Caki2 (cell line): ENCODE measurements around the gene ISCA2. TPM values are rescaled to one million over a fixed set of nuclear protein-coding genes. Genes with fewer than 3 reads are reported as not detected.

Source experiments
- DNase-seq: peaks from one replicate; pipeline ENCODE4 v3.0.0-alpha.2; 2015; ENCODE audit warnings: low read depth
- in situ Hi-C: cut with HindIII; loops from 2 replicates; pipeline ENCODE4 v1.10.0; 2016; ENCODE audit warnings: low sequenced_read_pairs, low pct_unique_long_range_greater_than_20kb, mixed read lengths
- total RNA-seq: library from RNA; depleted of rRNA; stranded (reverse); fragments of >200 nt; shearing (Covaris generic); gene quantifications from 2 replicates; pipeline ENCODE4 v1.2.3, GENCODE V29; 2014; ENCODE audit warnings: low replicate concordance

ISCA2 gene
- total RNA-seq, 1 experiment from 2014 or later: 40.9 TPM

DNA sequence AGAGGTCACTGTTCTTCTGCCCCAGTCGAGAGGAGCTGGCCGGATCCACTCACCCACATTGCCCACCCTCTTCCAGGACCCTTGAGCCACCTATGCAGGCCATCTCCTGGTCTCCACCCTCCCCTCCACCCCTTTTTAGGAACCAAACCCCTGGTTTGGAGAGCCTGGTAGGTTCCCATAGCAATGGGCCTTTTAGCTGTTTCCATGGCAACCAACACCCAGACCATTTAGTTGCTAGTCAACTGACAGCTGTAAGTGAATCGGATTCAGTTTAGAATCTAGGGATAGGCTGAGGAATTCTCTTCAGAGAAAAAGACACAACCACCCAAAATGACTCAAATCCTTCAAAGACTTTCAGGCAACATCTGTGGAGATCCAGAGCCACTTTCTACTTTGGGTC is 17.0 kb upstream of the ISCA2 start:
- no peak for DNase-seq
- in situ Hi-C loops: loop anchor here (25.0 kb wide), 1 partner anchor 114 kb away; no protein-coding TSS in a partner anchor

DNA sequence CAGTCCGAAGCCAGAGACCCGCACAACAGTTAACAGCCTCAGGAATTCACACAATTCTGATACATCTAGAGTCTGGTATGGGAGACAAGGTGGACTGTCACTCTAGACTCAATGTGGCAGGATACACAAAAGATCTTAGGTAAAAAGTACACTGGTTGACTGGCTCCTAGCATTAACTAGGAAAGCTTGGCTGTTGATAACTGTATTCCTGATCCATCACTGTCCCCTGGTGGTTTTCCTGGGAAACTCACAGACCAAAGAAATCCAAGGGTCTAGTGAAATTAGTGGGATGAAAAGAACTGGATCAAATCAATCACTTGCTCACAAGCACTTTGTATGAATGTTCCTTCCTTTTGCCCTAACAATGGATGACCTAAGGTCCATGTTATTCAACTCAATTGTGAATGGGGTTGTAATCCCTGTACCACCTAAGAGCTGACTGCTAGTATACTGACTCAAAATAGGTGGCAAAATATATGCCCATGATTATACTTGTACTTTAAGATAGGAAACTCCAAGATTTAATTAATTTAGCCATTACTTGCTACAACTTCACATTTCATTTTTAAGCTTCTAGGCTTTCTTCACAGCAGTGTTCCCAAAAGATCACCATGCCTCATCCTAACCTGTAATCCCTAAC is 14.4 kb upstream of the ISCA2 start:
- in situ Hi-C loops: loop anchor here (25.0 kb wide), 1 partner anchor 117 kb away; no protein-coding TSS in a partner anchor
- DNase-seq: peak; percentile 11

- DNase-seq: no peak
- in situ Hi-C loops: loop anchor here (25.0 kb wide), 1 partner anchor 118 kb away; no protein-coding TSS in a partner anchor
These were observed 13.5 kb upstream of the ISCA2 start for GRCh38 chr14:74480046-74480445.

DNA sequence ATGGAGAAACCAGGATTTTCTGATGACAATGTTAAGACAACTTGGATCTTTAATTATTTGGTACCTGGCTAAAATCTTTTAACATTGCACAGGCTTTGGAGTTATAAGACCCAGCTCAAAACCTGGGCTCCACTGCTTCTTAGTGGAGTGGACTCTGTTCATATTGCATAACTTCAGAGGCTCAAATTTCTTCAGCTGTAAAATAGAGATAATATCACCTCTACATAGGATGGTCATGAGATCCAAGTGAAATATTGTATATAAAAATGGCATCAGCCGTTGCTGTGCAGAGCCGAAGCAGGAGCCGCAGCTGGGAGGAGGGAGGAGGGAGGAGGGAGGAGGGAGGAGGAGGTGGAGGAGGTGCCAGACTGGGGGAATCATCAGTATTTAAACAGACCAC is 11.0 kb upstream of the ISCA2 start:
- DNase-seq: no peak
- in situ Hi-C loops: loop anchor here (25.0 kb wide), 1 partner anchor 120 kb away; no protein-coding TSS in a partner anchor

DNA sequence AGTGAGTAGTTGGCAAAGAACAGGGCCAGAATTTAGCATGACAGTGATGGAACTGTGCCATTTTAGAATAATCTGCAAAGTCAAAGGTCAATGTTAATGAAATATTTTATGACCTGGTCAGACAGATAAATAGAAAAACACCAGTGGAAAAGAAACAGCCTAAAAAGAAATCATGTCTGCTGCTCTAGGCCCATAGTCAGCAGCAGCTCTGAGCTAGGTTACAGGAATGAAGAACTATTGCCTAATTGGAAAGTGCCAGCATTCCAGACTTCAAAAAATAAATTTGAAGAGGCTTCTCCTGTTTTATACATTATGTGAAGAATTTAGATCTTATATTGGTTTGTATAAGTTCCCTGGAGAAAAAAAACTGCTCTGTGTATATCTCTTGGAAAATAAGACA is 10.2 kb upstream of the ISCA2 start:
- in situ Hi-C loops: loop anchor here (25.0 kb wide), 1 partner anchor 121 kb away; no protein-coding TSS in a partner anchor

GRCh38 chr14:74486164-74486563 is 7.4 kb upstream of the ISCA2 start:
- in situ Hi-C loops: loop anchor here (25.0 kb wide), 1 partner anchor 124 kb away; no protein-coding TSS in a partner anchor

More for the DNA sequence above, 10.2 kb upstream of the ISCA2 start:
- no peak for DNase-seq

DNA sequence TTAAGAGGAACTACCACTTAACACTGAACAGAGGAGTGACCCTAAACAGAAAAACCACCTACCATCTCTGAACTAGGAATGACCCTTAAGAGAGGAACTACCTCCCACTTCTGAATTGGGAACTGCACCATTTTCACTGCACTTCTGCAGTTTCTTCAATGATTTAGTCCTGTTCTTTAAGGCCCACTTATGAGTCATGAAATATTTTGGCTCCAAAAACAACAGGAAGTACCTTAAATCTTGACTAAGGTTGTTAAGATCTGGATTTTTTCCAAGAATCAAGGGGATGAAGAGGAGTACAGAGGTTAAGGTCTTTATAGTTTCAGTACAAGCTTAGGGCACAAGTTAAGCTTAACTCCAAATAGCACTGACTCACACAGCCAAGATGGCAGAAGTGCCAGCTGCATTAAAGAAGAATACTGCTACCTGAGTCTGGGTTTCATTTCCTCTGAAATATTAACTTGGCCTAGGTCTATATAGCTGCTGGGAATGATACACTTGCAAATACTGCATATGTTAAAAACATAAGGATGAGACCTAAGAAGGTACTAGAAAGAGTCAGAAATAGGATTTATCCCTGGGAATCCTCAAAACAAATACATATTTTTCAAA is 4.7 kb upstream of the ISCA2 start:
- DNase-seq: peak; percentile 67
- in situ Hi-C loops: loop anchor here (25.0 kb wide), 1 partner anchor 127 kb away; no protein-coding TSS in a partner anchor

More at GRCh38 chr14:74486164-74486563, 7.4 kb upstream of the ISCA2 start:
- no peak for DNase-seq

- in situ Hi-C loops: loop anchor here (25.0 kb wide), 1 partner anchor 128 kb away; no protein-coding TSS in a partner anchor
- no peak for DNase-seq
These were observed 3.1 kb upstream of the ISCA2 start for GRCh38 chr14:74490486-74490885.

DNA sequence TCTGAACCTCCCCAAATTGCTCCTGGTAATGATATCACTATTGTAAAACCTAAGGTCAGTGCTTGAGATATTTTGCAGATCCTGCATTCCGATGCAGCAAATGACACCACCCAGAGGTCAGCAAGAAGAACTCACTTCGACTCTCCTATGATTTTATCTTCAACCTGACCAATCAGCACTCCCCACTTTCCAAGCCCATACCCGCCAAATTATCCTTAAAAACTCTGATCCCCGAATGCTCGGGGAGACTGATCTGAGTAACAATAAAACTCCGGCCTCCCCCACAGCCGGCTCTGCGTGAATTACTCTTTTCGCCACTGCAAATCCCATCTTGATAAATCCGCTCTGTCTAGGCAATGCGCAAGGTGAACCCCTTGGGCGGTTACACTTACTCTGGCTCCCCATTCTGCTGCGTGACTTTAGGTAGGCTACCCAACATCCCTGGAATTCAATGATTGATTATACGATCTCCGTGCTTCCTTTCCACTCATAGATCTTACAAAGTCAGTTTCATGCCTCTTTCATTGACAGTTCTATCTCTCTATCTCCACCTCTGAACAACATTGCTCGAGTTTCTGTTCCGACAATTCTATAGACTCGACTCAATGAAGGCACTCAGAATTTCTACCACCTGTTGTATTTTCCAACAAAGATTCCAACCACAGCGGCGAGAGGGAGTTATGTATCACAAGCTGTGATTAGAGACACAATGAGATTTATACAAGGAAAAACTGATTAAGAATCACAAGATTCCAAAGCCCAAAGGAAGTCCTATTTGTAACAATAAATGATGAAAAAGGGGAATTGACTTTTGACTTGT is 1.4 kb upstream of the ISCA2 start:
- in situ Hi-C loops: loop anchor here (25.0 kb wide), 1 partner anchor 130 kb away; no protein-coding TSS in a partner anchor
- DNase-seq: peak; percentile 27

- in situ Hi-C loops: loop anchor here (25.0 kb wide), 1 partner anchor 131 kb away; no protein-coding TSS in a partner anchor
- no peak for DNase-seq
These were observed 706 bp upstream of the ISCA2 start, which contains the start of gene NPC2 for GRCh38 chr14:74492776-74493342. NPC2 (minus strand) TSS chr14:74493305; CDS start chr14:74493274, 31 bp downstream.

DNA sequence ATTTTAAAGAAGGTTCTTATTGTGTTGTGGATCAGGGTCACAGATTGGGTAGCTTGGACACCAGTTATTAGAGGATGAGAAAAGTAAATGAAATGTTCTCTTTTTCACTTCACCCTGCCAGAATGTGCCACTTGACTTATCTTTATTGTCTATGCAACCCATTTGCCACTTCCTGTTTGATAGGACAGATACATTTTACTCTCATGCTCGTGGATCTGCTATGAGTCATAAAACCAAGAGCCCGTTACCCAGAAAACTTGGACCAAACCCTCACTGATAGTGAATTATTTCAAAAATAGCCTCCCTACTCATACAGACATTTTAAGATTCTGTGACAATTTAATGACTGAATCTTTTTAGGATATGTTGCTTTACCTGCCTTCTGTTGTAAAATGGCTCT is 1.8 kb downstream of the ISCA2 start:
- in situ Hi-C loops: loop anchor here (25.0 kb wide), 1 partner anchor 133 kb away; no protein-coding TSS in a partner anchor
- no peak for DNase-seq

DNA sequence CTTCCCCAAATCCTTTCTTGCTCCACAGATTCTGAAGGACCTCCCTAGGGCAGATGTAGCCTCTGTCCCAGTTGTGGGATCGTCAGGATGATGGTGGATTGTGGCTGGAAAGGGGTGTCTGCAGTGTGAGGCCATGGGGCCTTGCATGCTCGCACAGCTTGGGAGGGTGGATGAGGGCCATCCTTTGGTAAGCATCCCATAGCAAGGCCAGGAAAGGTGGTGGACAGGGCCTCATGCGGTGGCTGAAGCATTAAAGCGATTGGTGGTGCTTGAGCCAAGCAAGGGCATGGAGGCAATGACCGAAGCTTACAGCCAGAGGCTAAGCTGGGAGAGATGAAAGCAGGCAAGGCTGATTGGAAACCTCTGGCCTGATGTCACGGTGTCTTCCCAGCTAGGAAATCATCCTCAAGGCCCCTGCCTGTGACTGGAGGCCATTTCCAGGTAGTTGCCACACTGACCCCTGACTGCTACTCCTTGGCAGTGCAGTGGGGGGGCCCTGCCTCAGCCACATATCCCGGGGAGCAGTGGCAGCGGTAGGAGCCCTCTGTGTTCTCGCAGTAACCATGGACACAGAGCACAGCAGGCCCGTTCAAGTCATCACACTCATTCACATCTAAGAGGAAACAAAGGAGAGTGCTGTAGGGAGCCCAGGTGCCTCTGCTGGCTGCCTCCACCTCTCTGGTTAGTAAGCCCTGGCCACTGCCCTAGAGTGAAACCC is 7.0 kb downstream of the ISCA2 start:
- in situ Hi-C loops: no loop called here
- DNase-seq: no peak

GRCh38 chr14:74501135-74501614 is 7.6 kb downstream of the ISCA2 start:
- in situ Hi-C loops: no loop called here

DNA sequence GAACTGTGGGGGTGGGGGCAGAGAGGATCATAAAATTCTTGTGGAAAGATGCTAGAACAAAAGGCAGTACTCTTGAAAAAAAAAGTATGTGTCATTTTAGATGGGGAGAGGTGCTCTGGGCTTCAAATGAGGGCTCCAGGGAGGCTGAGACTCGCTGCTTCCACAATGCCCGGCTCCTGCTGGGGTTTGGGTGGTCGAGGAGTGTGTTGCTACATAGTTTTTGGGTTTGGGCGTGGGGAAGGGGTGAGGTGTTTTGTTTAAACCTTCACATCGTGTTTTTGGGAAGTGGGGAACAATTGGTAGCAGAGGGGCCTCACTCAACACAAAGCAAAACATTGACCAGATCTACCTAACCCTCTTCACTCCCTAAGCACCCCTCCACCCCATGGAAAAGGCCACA is 8.1 kb downstream of the ISCA2 start:
- in situ Hi-C loops: no loop called here
- DNase-seq: no peak

More at GRCh38 chr14:74501135-74501614, 7.6 kb downstream of the ISCA2 start:
- DNase-seq: peak; percentile 17

DNA sequence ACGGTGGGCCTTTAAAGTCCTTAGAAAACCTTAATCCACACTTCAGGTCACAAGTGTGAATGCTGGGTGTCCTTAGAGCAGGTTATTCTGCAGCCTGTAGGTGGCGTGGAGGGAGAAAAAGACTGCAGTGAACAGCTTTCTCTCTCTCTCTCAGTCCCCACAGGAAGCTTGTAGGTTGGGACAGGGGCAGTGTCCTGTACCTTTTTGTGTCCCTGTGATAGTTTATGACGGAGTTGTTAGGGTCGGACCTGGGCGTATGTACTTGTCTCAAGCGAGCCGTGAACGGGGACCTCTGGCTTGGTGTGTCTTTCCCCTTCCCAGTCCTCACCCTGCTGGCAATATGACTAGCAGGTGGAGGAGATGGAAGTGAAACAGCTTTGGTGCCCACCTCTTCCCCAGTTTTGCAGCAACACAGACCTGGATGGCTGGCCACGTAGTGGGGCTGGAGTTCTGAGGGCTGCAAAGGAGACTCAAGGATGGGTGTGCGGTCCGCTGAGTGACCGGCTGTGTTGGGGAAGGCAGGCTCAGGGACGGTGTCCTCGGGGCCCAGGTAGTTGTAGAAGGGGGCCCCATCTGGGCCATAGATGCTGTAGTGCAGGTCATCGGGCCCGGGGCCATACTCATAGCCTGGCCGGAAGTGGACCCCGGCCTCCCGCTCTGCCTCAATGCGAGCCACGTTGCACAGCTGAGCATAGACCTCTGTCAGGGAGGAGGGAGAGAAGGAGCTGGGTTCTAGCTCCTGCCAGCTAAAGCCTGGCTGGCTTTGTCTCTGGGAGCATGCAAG is 8.9 kb downstream of the ISCA2 start:
- in situ Hi-C loops: no loop called here
- DNase-seq: peak; percentile 19

DNA sequence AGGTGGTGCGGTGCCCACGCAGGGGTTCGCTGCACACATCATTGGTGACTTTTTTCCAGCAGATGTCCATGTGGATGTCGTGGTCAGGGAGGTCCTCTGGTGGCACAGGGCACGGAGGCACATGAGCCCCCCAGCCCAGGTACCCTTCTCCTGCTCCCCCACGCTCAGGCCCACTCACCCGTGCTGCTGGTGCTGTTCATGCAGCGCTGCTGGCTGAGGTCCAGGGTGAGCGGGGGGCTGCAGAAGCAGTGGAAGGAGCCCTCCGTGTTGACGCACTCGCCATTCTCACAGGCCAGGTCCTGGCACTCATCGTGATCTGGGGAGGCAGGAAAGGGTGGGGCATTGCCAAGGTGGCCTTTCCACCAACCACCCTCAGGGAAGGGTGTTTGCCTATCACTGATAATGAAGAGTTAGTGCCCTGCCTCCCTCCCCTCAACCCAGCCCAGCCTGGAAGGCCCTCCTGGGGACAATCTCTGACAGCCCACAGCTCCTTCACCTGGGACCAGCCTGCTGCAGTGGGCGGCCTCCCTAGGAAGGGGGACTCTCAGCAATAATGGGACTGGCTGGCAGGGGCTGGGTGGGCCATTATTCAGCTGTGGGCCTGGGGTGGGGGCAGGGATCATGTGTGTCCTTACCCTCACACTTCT is 9.8 kb downstream of the ISCA2 start:
- no peak for DNase-seq
- in situ Hi-C loops: no loop called here
